Upper lobe of left lung (tissue), 4 donors: ENCODE results near the gene EHD3.

ENCODE experiments used
- CTCF ChIP-seq, 6 experiments: fragments of 450-650 bp in 4 of 6; fragments of 200-600 bp in 2 of 6; sonication (generic) in 2 of 6; IDR thresholded peaks; one replicate each; pipeline ENCODE4 v1.5.1; 2016 to 2019; ENCODE audit warnings: antibody characterized with exemption in 6 of 6
- EP300 ChIP-seq, 4 donors: sonication (generic); formaldehyde crosslinking; IDR thresholded peaks; one replicate each; pipeline ENCODE4 v1.5.1; 2017; ENCODE audit warnings: antibody characterized with exemption in 4 of 4, control low read depth in 2 of 4
- POLR2A ChIP-seq, 4 donors: fragments of 450-650 bp; IDR thresholded peaks; one replicate each; pipeline ENCODE4 v1.5.1; 2016 to 2017; ENCODE audit warnings: antibody characterized with exemption in 4 of 4, mild to moderate bottlenecking in 2 of 4
- POLR2AphosphoS5 ChIP-seq, 2 donors: sonication (generic); formaldehyde crosslinking; IDR thresholded peaks; one replicate each; pipeline ENCODE4 v1.5.1; 2017; ENCODE audit warnings: antibody characterized with exemption in 2 of 2

- no peak for TF ChIP-seq CTCF (IDR thresholded peaks at IDR 0.05)
- TF ChIP-seq EP300 (IDR thresholded peaks at IDR 0.05) = no peak
- no peak for TF ChIP-seq POLR2A (IDR thresholded peaks at IDR 0.05)
- no peak for TF ChIP-seq POLR2AphosphoS5 (IDR thresholded peaks at IDR 0.05)
These were observed 15.2 kb downstream of the EHD3 start for GRCh38 chr2:31249009-31249690.
